GM19395 (cell line): ENCODE data around the gene CYSLTR2.

Experiments used
- ATAC-seq: cut with Tn5 transposase; IDR thresholded peaks from one replicate; pipeline ENCODE4 v1.9.1; 2021; ENCODE audit warnings: mild to moderate bottlenecking, moderate library complexity; ENCODE audit not compliant: unreplicated experiment

The CYSLTR2 gene

GRCh38 chr13:48733739-48734335 lies 80.1 kb downstream of the CYSLTR2 start:
- no peak for ATAC-seq

- no peak for ATAC-seq
Observed at GRCh38 chr13:48735571-48735970, 81.8 kb downstream of the CYSLTR2 start.

- ATAC-seq = no peak
Observed at GRCh38 chr13:48737689-48738088, 84.0 kb downstream of the CYSLTR2 start.

GRCh38 chr13:48738311-48738710 lies 84.6 kb downstream of the CYSLTR2 start:
- ATAC-seq = no peak

GRCh38 chr13:48739386-48739964 lies 85.7 kb downstream of the CYSLTR2 start:
- ATAC-seq = no peak

- no peak for ATAC-seq
Observed at GRCh38 chr13:48741377-48741776, 87.6 kb downstream of the CYSLTR2 start.

GRCh38 chr13:48746821-48747220 lies 93.1 kb downstream of the CYSLTR2 start:
- no peak for ATAC-seq

GRCh38 chr13:48748681-48749080 lies 95.0 kb downstream of the CYSLTR2 start:
- no peak for ATAC-seq

- ATAC-seq = no peak
Observed at GRCh38 chr13:48749144-48749543, 95.4 kb downstream of the CYSLTR2 start.

GRCh38 chr13:48749699-48750473 lies 96.2 kb downstream of the CYSLTR2 start:
- ATAC-seq = peak; percentile 97

GRCh38 chr13:48750588-48751383 lies 97.1 kb downstream of the CYSLTR2 start:
- ATAC-seq = no peak

- no peak for ATAC-seq
Observed at GRCh38 chr13:48760626-48761025, 106.9 kb downstream of the CYSLTR2 start.
